GM12878 (cell line): ENCODE data around the gene CMTM3. TPM values are rescaled to one million over a fixed set of nuclear protein-coding genes. Genes with fewer than 3 reads are reported as not detected.

Experiments
- CUX1 ChIP-seq: IDR thresholded peaks from 2 replicates; pipeline ENCODE4 v1.6.1; 2012; ENCODE audit warnings: improper control_type of control experiment, low read depth, low read length; ENCODE audit not compliant: insufficient replicate concordance
- DPF2 ChIP-seq: fragments of 450-650 bp; IDR thresholded peaks from 2 replicates; pipeline ENCODE4 v1.6.1; 2017; ENCODE audit warnings: mild to moderate bottlenecking
- EED ChIP-seq: sonication (generic); IDR thresholded peaks from 2 replicates; pipeline ENCODE4 v1.6.1; 2016; ENCODE audit warnings: antibody characterized with exemption, low read depth
- ELK1 ChIP-seq: IDR thresholded peaks from 2 replicates; pipeline ENCODE4 v1.6.1; 2012; ENCODE audit warnings: low read depth, low read length, improper control_type of control experiment
- GATAD2B ChIP-seq: fragments of 450-650 bp; conservative IDR thresholded peaks from 2 replicates; pipeline ENCODE4 v1.6.1; 2017; ENCODE audit warnings: low read depth, mild to moderate bottlenecking, moderate library complexity
- HDGF ChIP-seq: fragments of 450-650 bp; IDR thresholded peaks from 2 replicates; pipeline ENCODE4 v1.6.1; 2016; ENCODE audit warnings: antibody characterized with exemption
- IKZF2 ChIP-seq, 2 experiments: fragments of 450-650 bp; IDR thresholded peaks; 2 replicates each; pipeline ENCODE4 v1.6.1; 2017; ENCODE audit warnings: mild to moderate bottlenecking in 2 of 2, moderate library complexity in 2 of 2
- IRF3 ChIP-seq: fragments of 450-650 bp; IDR thresholded peaks from 2 replicates; pipeline ENCODE4 v1.6.1; 2014; ENCODE audit warnings: mild to moderate bottlenecking
- LARP7 ChIP-seq: fragments of 450-650 bp; IDR thresholded peaks from 2 replicates; pipeline ENCODE4 v1.6.1; 2017; ENCODE audit warnings: mild to moderate bottlenecking
- MAX ChIP-seq: IDR thresholded peaks from 2 replicates; pipeline ENCODE4 v1.6.1; 2012; ENCODE audit warnings: low read depth, low read length, improper control_type of control experiment
- MYB ChIP-seq: fragments of 150-350 bp; IDR thresholded peaks from 2 replicates; pipeline ENCODE4 v1.6.1; 2014; ENCODE audit warnings: mild to moderate bottlenecking, low read depth, low read length, borderline replicate concordance
- RAD51 ChIP-seq: fragments of 450-650 bp; IDR thresholded peaks from 2 replicates; pipeline ENCODE4 v1.6.1; 2016; ENCODE audit warnings: moderate library complexity, mild to moderate bottlenecking, inconsistent platforms
- ZNF687 ChIP-seq: fragments of 450-650 bp; IDR thresholded peaks from 2 replicates; pipeline ENCODE4 v1.6.1; 2017; ENCODE audit warnings: mild to moderate bottlenecking, moderate library complexity
- polyA plus RNA-seq, 11 experiments: library from polyadenylated mRNA; depleted of rRNA in 4 of 11; unstranded in 6 of 11; stranded (reverse) in 5 of 11; fragments of >200 nt; fragmentation: Nextera tagmentation in 4 of 11; fragmentation: Illumina TruSeq in 1 of 11; extraction: Ambion mirVana in 4 of 11; extraction: Trizol in 1 of 11; gene quantifications; 1 replicate in 1 of 11; 2 replicates in 10 of 11; pipeline versions ENCODE4 v1.2.1 to v1.2.3, GENCODE V29; 2011 to 2016; ENCODE audit warnings: inconsistent platforms in 2 of 11, missing spikeins in 2 of 11, low read depth in 1 of 11
- total RNA-seq, 4 experiments: library from RNA; depleted of rRNA in 3 of 4; stranded (reverse); fragments of >200 nt in 3 of 4; fragmentation: Illumina TruSeq in 1 of 4; extraction: Trizol in 1 of 4; gene quantifications; 2 replicates each; pipeline versions ENCODE4 v1.2.1 to v1.2.3, GENCODE V29; 2013 to 2021

Gene CMTM3
- total and polyA plus RNA-seq, 10 of the 15 experiments (the other 5 are each of a cell fraction or from before 2014, with no cell fraction given): 5.4 to 47.4 (median 28.6) TPM

- peak; percentile 47; the same call in 1 of the 2 replicates for TF ChIP-seq ZNF687
- TF ChIP-seq EED: 0 out of 2 replicates have a peak, but pooled peaks have one; percentile 23
- TF ChIP-seq CUX1: no peak
- no peak for TF ChIP-seq IKZF2 (IDR thresholded peaks at IDR 0.05)
- TF ChIP-seq DPF2: 0 out of 2 replicates have a peak, but pooled peaks have one; percentile 29
- no peak for TF ChIP-seq RAD51
- 0 out of 2 replicates have a peak, but pooled peaks have one; percentile 13 for TF ChIP-seq IRF3
- peak; percentile 66; the same call in 1 of the 2 replicates for TF ChIP-seq LARP7
- TF ChIP-seq GATAD2B: 0 out of 2 replicates have a peak, but pooled peaks have one; percentile 21
- TF ChIP-seq ELK1: no peak
- TF ChIP-seq MYB: no peak
- TF ChIP-seq MAX: peak; percentile 40; the same call in 1 of the 2 replicates
- no peak for TF ChIP-seq HDGF
These were observed 4.0 kb downstream of the CMTM3 start (continued) for GRCh38 chr16:66608241-66609138.
